ENCODE measurements around the gene SGMS1.

GRCh38 chr10:50447691-50448090 is 176.1 kb downstream of the SGMS1 start:
- TF ChIP-seq EZH2 (IDR thresholded peaks at IDR 0.05; ENCODE audit: borderline replicate concordance, low read depth, low read length, severe bottlenecking) = no peak
- no peak for TF ChIP-seq CTCF (IDR thresholded peaks at IDR 0.05; ENCODE audit: extremely low read depth in 1 of 2, insufficient read depth in 1 of 2, low read depth in 1 of 2, low read length in 2 of 2)
- no peak for TF ChIP-seq MYC (IDR thresholded peaks at IDR 0.05; ENCODE audit: low read depth, low read length)
- TF ChIP-seq POLR2A (IDR thresholded peaks at IDR 0.05; ENCODE audit: low read depth, low read length) = no peak

Data from endothelial cell of umbilical vein (primary cell).